SK-N-MC (cell line): Measurements from ENCODE around the gene DIP2C.

ENCODE experiments used
- EZH2 ChIP-seq: fragments of 200-600 bp; sonication (generic); IDR thresholded peaks from one replicate; pipeline ENCODE4 v1.6.1; 2017; ENCODE audit warnings: antibody characterized with exemption
- POLR2AphosphoS5 ChIP-seq: IDR thresholded peaks from 2 replicates; pipeline ENCODE4 v1.6.1; 2012; ENCODE audit warnings: mild to moderate bottlenecking, low read depth, low read length, borderline replicate concordance

GRCh38 chr10:405648-406047, 283.8 kb downstream of the DIP2C start:
- TF ChIP-seq POLR2AphosphoS5 = no peak
- TF ChIP-seq EZH2 = no peak
